Kidney capillary endothelial cell (primary cell): ENCODE data around the gene SEC22A.

Experiments used
- DNase-seq: peaks from one replicate; pipeline ENCODE4 v3.0.0-alpha.2; 2018; ENCODE audit warnings: low spot score

SEC22A gene

GRCh38 chr3:123307064-123307463, 105.3 kb downstream of the SEC22A start:
- no peak for DNase-seq

- no peak for DNase-seq
Observed at GRCh38 chr3:123310186-123310585, 108.4 kb downstream of the SEC22A start.

GRCh38 chr3:123310741-123311140, 109.0 kb downstream of the SEC22A start:
- no peak for DNase-seq

- no peak for DNase-seq
Observed at GRCh38 chr3:123311201-123311600, 109.5 kb downstream of the SEC22A start.

GRCh38 chr3:123312331-123313265, 110.9 kb downstream of the SEC22A start:
- DNase-seq, result no peak

- no peak for DNase-seq
Observed at GRCh38 chr3:123313889-123314288, 112.1 kb downstream of the SEC22A start.

GRCh38 chr3:123314359-123315270, 112.9 kb downstream of the SEC22A start:
- no peak for DNase-seq

GRCh38 chr3:123315271-123315595, 113.5 kb downstream of the SEC22A start:
- no peak for DNase-seq

- no peak for DNase-seq
Observed at GRCh38 chr3:123317716-123318115, 116.0 kb downstream of the SEC22A start.

- DNase-seq, result no peak
Observed at GRCh38 chr3:123318374-123318773, 116.6 kb downstream of the SEC22A start.

- no peak for DNase-seq
Observed at GRCh38 chr3:123319760-123320159, 118.0 kb downstream of the SEC22A start.

GRCh38 chr3:123320221-123320620, 118.5 kb downstream of the SEC22A start:
- DNase-seq, result no peak

- DNase-seq, result no peak
Observed at GRCh38 chr3:123321806-123322205, 120.1 kb downstream of the SEC22A start.

GRCh38 chr3:123322866-123323265, 121.1 kb downstream of the SEC22A start:
- no peak for DNase-seq
